Stimulated activated CD4-positive, alpha-beta T cell treated with anti-CD3 and anti-CD28 coated beads, TNF-alpha, amount 100 ng/mL, for 4 hours (primary cell): ENCODE measurements around the gene ACO1.
"Not testable (repeated sequence)": the region's sequence is repeated elsewhere in the genome, so short reads cannot be mapped to it uniquely, and the experiment has no call there.

ENCODE experiments used
- DNase-seq, 3 experiments: peaks; one replicate each; pipeline ENCODE4 v3.0.0-alpha.2; 2020; ENCODE audit warnings: low read depth in 3 of 3

The ACO1 gene

GRCh38 chr9:32384364-32385151 is at the start of gene ACO1:
Gene ACO1, plus strand, starts transcription at chr9:32384643. Its CDS starts 20,864 bp downstream, at chr9:32405507.
- DNase-seq = peak; percentile 76 to 82 (median 78)

- DNase-seq = no peak
Observed at GRCh38 chr9:32334916-32335895, 49.2 kb upstream of the ACO1 start.

- no peak for DNase-seq
Observed at GRCh38 chr9:32339424-32339823, 45.0 kb upstream of the ACO1 start.

GRCh38 chr9:32340361-32340760 is 44.1 kb upstream of the ACO1 start:
- no peak for DNase-seq

GRCh38 chr9:32344551-32345182 is 39.8 kb upstream of the ACO1 start:
- DNase-seq = no peak

GRCh38 chr9:32345243-32345642 is 39.2 kb upstream of the ACO1 start:
- DNase-seq = no peak

- no peak for DNase-seq
Observed at GRCh38 chr9:32347571-32347970, 36.9 kb upstream of the ACO1 start.

GRCh38 chr9:32348106-32348695 is 36.2 kb upstream of the ACO1 start:
- no peak for DNase-seq

GRCh38 chr9:32349013-32349412 is 35.4 kb upstream of the ACO1 start:
- DNase-seq = no peak

GRCh38 chr9:32350682-32351081 is 33.8 kb upstream of the ACO1 start:
- no peak for DNase-seq

- no peak for DNase-seq
Observed at GRCh38 chr9:32351845-32352244, 32.6 kb upstream of the ACO1 start.

- DNase-seq = not testable (repeated sequence)
Observed at GRCh38 chr9:32353476-32353875, 31.0 kb upstream of the ACO1 start.

GRCh38 chr9:32359452-32359851 is 25.0 kb upstream of the ACO1 start:
- DNase-seq = no peak

GRCh38 chr9:32360983-32361673 is 23.3 kb upstream of the ACO1 start:
- DNase-seq = no peak

- no peak for DNase-seq
Observed at GRCh38 chr9:32371279-32371678, 13.2 kb upstream of the ACO1 start.

GRCh38 chr9:32371679-32372078 is 12.8 kb upstream of the ACO1 start:
- no peak for DNase-seq

GRCh38 chr9:32376285-32376684 is 8.2 kb upstream of the ACO1 start:
- no peak for DNase-seq

GRCh38 chr9:32378496-32378895 is 5.9 kb upstream of the ACO1 start:
- DNase-seq = peak in 1 of 3 experiments; percentile 29

- DNase-seq = peak in 1 of 3 experiments; percentile 23
Observed at GRCh38 chr9:32378993-32379729, 5.3 kb upstream of the ACO1 start.

GRCh38 chr9:32380944-32381343 is 3.5 kb upstream of the ACO1 start:
- no peak for DNase-seq
